ENCODE results near the gene ARHGEF38.

The ARHGEF38 gene

DNA sequence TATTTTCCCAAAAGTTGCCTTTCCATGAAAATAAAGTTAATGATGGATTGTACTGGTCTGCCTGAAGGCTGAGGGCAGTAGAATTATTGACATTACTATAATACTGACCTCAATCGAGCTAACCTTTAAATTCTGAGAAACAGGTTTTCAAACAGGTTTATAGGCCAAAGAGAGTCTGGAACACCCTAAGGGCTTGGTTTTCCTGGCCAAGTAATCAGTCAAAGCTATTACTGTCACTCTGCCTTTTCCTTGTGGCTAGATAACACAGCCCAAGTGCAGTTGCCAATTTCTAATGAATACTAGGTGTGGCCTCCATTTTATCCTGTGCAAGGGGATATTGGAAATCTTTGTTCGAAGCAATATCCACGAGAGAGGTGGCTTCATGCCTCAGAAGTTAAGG lies 80.8 kb downstream of the ARHGEF38 start:
- no peak overlapping the region for H3K4me3 ChIP-seq (ENCODE audit: low read depth, low read length)
- TF ChIP-seq, protein P1, sequence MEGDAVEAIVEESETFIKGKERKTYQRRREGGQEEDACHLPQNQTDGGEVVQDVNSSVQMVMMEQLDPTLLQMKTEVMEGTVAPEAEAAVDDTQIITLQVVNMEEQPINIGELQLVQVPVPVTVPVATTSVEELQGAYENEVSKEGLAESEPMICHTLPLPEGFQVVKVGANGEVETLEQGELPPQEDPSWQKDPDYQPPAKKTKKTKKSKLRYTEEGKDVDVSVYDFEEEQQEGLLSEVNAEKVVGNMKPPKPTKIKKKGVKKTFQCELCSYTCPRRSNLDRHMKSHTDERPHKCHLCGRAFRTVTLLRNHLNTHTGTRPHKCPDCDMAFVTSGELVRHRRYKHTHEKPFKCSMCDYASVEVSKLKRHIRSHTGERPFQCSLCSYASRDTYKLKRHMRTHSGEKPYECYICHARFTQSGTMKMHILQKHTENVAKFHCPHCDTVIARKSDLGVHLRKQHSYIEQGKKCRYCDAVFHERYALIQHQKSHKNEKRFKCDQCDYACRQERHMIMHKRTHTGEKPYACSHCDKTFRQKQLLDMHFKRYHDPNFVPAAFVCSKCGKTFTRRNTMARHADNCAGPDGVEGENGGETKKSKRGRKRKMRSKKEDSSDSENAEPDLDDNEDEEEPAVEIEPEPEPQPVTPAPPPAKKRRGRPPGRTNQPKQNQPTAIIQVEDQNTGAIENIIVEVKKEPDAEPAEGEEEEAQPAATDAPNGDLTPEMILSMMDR (IDR thresholded peaks at IDR 0.05; ENCODE audit: low read depth, low read length, missing control alignments): no peak
- DNase-seq (ENCODE audit: low read depth): no peak
- in situ Hi-C loops (cut with HindIII; ENCODE audit: low sequenced_read_pairs): no loop called here

- in situ Hi-C loops (cut with HindIII; ENCODE audit: low sequenced_read_pairs): no loop called here
- H3K4me3 ChIP-seq (ENCODE audit: low read depth, low read length): no peak overlapping the region
- DNase-seq (ENCODE audit: low read depth): no peak
- TF ChIP-seq, protein P1 (IDR thresholded peaks at IDR 0.05; ENCODE audit: low read depth, low read length, missing control alignments): no peak
Measured at GRCh38 chr4:105634402-105635080, 82.1 kb downstream of the ARHGEF38 start.

GRCh38 chr4:105637408-105638176 lies 85.2 kb downstream of the ARHGEF38 start:
- TF ChIP-seq, protein P1 (IDR thresholded peaks at IDR 0.05; ENCODE audit: low read depth, low read length, missing control alignments): no peak
- H3K4me3 ChIP-seq (ENCODE audit: low read depth, low read length): no peak overlapping the region
- peak; percentile 40 for DNase-seq (ENCODE audit: low read depth)
- in situ Hi-C loops (cut with HindIII; ENCODE audit: low sequenced_read_pairs): no loop called here

DNA sequence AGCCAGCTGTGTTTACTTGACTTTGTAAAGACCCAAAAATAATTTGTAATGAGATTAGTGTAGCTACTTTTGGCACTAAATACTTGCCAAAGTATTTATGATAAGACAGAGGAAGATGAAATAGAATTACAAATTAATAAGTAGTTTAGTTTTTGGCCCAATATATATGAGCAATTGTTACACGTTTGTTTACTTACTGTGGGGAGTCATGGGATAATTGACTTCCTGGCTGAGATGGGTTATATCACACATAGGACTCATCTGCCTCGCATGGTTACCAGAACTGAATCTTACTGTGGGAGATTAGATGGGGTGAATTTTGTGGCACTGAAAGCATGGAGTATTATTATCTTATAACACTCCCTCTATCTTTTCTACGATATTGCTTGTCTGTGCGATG lies 89.4 kb downstream of the ARHGEF38 start:
- TF ChIP-seq, protein P1 (IDR thresholded peaks at IDR 0.05; ENCODE audit: low read depth, low read length, missing control alignments): no peak
- no peak overlapping the region for H3K4me3 ChIP-seq (ENCODE audit: low read depth, low read length)
- DNase-seq (ENCODE audit: low read depth): no peak
- in situ Hi-C loops (cut with HindIII; ENCODE audit: low sequenced_read_pairs): no loop called here

- no peak overlapping the region for H3K4me3 ChIP-seq (ENCODE audit: low read depth, low read length)
- in situ Hi-C loops (cut with HindIII; ENCODE audit: low sequenced_read_pairs): no loop called here
- TF ChIP-seq, protein P1 (IDR thresholded peaks at IDR 0.05; ENCODE audit: low read depth, low read length, missing control alignments): no peak
- no peak for DNase-seq (ENCODE audit: low read depth)
Measured at GRCh38 chr4:105644257-105644656, 91.8 kb downstream of the ARHGEF38 start.

GRCh38 chr4:105645440-105645839 lies 93.0 kb downstream of the ARHGEF38 start:
- in situ Hi-C loops (cut with HindIII; ENCODE audit: low sequenced_read_pairs): no loop called here
- TF ChIP-seq, protein P1 (IDR thresholded peaks at IDR 0.05; ENCODE audit: low read depth, low read length, missing control alignments): no peak
- H3K4me3 ChIP-seq (ENCODE audit: low read depth, low read length): no peak overlapping the region
- no peak for DNase-seq (ENCODE audit: low read depth)

Measured in astrocyte of the cerebellum (primary cell).